Neural cell (in vitro differentiated cells): ENCODE results near the gene OSR1.
A peak's percentile ranks its signal among the peaks of the same experiment; 100 is the strongest.

Experiments used
- CTCF ChIP-seq: fragments of 450-650 bp; IDR thresholded peaks from 2 replicates; pipeline ENCODE4 v1.5.1; 2014; ENCODE audit warnings: antibody characterized with exemption, mild to moderate bottlenecking, moderate library complexity; ENCODE audit not compliant: poor library complexity, severe bottlenecking
- EP300 ChIP-seq: fragments of 450-650 bp; conservative IDR thresholded peaks from 2 replicates; pipeline ENCODE4 v1.6.1; 2014; ENCODE audit warnings: antibody characterized with exemption, mild to moderate bottlenecking, moderate library complexity; ENCODE audit not compliant: poor library complexity, severe bottlenecking
- EZH2 ChIP-seq: fragments of 200-600, 300-800 bp; shearing (Covaris generic), sonication (generic); IDR thresholded peaks from 2 replicates; pipeline ENCODE4 v1.6.1; 2014; ENCODE audit warnings: antibody characterized with exemption, low read length, borderline replicate concordance, mild to moderate bottlenecking; ENCODE audit not compliant: insufficient read depth, poor library complexity, severe bottlenecking
- SMC3 ChIP-seq: fragments of 450-650 bp; conservative IDR thresholded peaks from 2 replicates; pipeline ENCODE4 v1.6.1; 2014; ENCODE audit warnings: antibody characterized with exemption, mild to moderate bottlenecking, moderate library complexity; ENCODE audit not compliant: poor library complexity

DNA sequence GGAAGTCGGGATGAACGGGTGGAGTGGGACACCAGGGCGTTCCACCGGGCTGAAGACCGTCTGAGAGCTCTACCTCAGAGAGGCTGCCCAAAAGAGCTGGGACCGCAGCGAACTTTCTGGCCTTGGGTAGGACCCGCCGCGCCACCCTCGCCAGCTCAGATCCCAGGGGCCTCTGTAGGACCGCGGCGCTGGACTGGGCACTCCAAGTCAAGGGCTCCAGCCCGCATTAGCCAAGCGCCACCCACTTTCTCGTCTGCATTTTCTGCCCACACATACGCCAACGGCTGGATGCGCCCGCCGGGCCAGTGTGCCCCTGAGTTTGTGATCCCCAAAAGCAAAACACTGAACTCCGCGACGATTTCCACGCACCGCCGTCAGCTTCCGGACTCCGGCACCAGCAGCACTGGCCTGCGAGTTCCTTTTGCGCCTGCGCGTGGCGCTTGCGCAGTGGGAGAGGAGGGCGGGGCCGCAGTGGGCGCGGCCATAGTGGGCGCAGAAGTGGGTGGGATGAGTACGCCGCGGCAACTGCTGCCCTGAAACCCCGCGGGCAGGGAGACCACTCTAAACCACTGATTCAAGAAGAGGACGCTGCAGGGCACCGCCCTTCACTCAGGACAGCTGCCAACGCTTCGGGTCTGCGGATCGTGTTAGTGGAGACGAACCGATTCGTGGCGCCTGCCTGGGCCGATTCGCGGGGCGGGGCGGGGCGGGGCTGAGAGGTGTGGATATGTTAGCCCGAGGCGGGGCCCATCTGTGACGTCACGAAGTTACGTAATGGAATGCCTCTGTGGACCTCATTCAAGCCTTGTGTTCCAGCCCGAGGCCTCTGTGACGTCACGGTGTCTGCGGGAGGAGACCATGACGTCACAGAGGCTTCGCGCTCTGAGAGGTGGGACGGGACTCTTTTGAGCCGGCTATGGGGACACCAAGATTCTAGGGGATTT is 10.5 kb downstream of the OSR1 start:
- TF ChIP-seq EZH2 (no peak), CTCF (no peak), SMC3 (peak; percentile 61), EP300 (no peak)
